ENCODE measurements around the gene FSTL4. TPM values are rescaled to one million over a fixed set of nuclear protein-coding genes. Genes with fewer than 3 reads are reported as not detected.

The FSTL4 gene
- total and polyA plus RNA-seq, 2 of the 13 experiments (the other 11 are each of a cell fraction or from before 2014, with no cell fraction given) = 2.1 to 3.0 TPM

GRCh38 chr5:133297293-133297692 lies 315.0 kb downstream of the FSTL4 start (continued):
- no peak for TF ChIP-seq E2F2 (CRISPR knock-in tag; IDR thresholded peaks at IDR 0.05; ENCODE audit: borderline replicate concordance)
- no peak for TF ChIP-seq ZC3H13 (CRISPR knock-in tag; IDR thresholded peaks at IDR 0.05)
- TF ChIP-seq ARNT (IDR thresholded peaks at IDR 0.05) = no peak
- TF ChIP-seq, protein P1, sequence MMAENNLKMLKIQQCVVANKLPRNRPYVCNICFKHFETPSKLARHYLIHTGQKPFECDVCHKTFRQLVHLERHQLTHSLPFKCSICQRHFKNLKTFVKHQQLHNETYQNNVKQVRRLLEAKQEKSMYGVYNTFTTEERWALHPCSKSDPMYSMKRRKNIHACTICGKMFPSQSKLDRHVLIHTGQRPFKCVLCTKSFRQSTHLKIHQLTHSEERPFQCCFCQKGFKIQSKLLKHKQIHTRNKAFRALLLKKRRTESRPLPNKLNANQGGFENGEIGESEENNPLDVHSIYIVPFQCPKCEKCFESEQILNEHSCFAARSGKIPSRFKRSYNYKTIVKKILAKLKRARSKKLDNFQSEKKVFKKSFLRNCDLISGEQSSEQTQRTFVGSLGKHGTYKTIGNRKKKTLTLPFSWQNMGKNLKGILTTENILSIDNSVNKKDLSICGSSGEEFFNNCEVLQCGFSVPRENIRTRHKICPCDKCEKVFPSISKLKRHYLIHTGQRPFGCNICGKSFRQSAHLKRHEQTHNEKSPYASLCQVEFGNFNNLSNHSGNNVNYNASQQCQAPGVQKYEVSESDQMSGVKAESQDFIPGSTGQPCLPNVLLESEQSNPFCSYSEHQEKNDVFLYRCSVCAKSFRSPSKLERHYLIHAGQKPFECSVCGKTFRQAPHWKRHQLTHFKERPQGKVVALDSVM (CRISPR knock-in tag; IDR thresholded peaks at IDR 0.05) = no peak
- TF ChIP-seq SOX13 (IDR thresholded peaks at IDR 0.05) = no peak
- TF ChIP-seq SOX13 (CRISPR knock-in tag; conservative IDR thresholded peaks at IDR 0.05 in 1 of 2, IDR thresholded peaks at IDR 0.05 in 1 of 2) = no peak
- TF ChIP-seq MAFG (CRISPR knock-in tag; IDR thresholded peaks at IDR 0.05) = no peak
- no peak for TF ChIP-seq LRRFIP1 (CRISPR knock-in tag; conservative IDR thresholded peaks at IDR 0.05)
- TF ChIP-seq ZNF616 (CRISPR knock-in tag; IDR thresholded peaks at IDR 0.05; ENCODE audit: low read depth) = no peak
- TF ChIP-seq SIN3A (IDR thresholded peaks at IDR 0.05; ENCODE audit: borderline replicate concordance, low read depth, low read length) = no peak
- no peak for TF ChIP-seq ZNF12 (CRISPR knock-in tag; IDR thresholded peaks at IDR 0.05)
- no peak for TF ChIP-seq TAF1 (CRISPR knock-in tag; IDR thresholded peaks at IDR 0.05)

Measured in HepG2 (cell line).